ENCODE measurements around the gene LARGE2.

LARGE2 gene

GRCh38 chr11:45930031-45930794 is 7.8 kb downstream of the LARGE2 start:
- no peak for DNase-seq (ENCODE audit: low spot score)

- no peak for DNase-seq (ENCODE audit: low spot score)
Measured at GRCh38 chr11:45930951-45931570, 8.6 kb downstream of the LARGE2 start.

- no peak for DNase-seq (ENCODE audit: low spot score)
Measured at GRCh38 chr11:45931739-45932138, 9.3 kb downstream of the LARGE2 start.

- DNase-seq (ENCODE audit: low spot score): no peak
Measured at GRCh38 chr11:45932217-45932616, 9.8 kb downstream of the LARGE2 start.

GRCh38 chr11:45933131-45933831 is 10.8 kb downstream of the LARGE2 start:
- no peak for DNase-seq (ENCODE audit: low spot score)

GRCh38 chr11:45933846-45934579 is 11.6 kb downstream of the LARGE2 start:
- DNase-seq (ENCODE audit: low spot score): no peak

GRCh38 chr11:45934580-45935318 is 12.3 kb downstream of the LARGE2 start:
- no peak for DNase-seq (ENCODE audit: low spot score)

- DNase-seq (ENCODE audit: low spot score): no peak
Measured at GRCh38 chr11:45935349-45936064, 13.1 kb downstream of the LARGE2 start.

GRCh38 chr11:45936511-45937054 is 14.1 kb downstream of the LARGE2 start:
- no peak for DNase-seq (ENCODE audit: low spot score)

GRCh38 chr11:45937916-45938315 is 15.5 kb downstream of the LARGE2 start:
- no peak for DNase-seq (ENCODE audit: low spot score)

GRCh38 chr11:45939836-45940235 is 17.4 kb downstream of the LARGE2 start:
- DNase-seq (ENCODE audit: low spot score): no peak

- no peak for DNase-seq (ENCODE audit: low spot score)
Measured at GRCh38 chr11:45941285-45941684, 18.8 kb downstream of the LARGE2 start.

- no peak for DNase-seq (ENCODE audit: low spot score)
Measured at GRCh38 chr11:45942381-45942780, 19.9 kb downstream of the LARGE2 start.

- no peak for DNase-seq (ENCODE audit: low spot score)
Measured at GRCh38 chr11:45945397-45945999, 23.0 kb downstream of the LARGE2 start.

GRCh38 chr11:45947885-45948284 is 25.4 kb downstream of the LARGE2 start:
- no peak for DNase-seq (ENCODE audit: low spot score)

GRCh38 chr11:45948356-45948755 is 25.9 kb downstream of the LARGE2 start:
- DNase-seq (ENCODE audit: low spot score): no peak

- no peak for DNase-seq (ENCODE audit: low spot score)
Measured at GRCh38 chr11:45949992-45950407, 27.5 kb downstream of the LARGE2 start.

GRCh38 chr11:45959851-45960250 is 37.4 kb downstream of the LARGE2 start:
- no peak for DNase-seq (ENCODE audit: low spot score)

GRCh38 chr11:45960387-45961095 is 38.1 kb downstream of the LARGE2 start:
- DNase-seq (ENCODE audit: low spot score): no peak
